Measurements from ENCODE around the gene HLTF.

DNA sequence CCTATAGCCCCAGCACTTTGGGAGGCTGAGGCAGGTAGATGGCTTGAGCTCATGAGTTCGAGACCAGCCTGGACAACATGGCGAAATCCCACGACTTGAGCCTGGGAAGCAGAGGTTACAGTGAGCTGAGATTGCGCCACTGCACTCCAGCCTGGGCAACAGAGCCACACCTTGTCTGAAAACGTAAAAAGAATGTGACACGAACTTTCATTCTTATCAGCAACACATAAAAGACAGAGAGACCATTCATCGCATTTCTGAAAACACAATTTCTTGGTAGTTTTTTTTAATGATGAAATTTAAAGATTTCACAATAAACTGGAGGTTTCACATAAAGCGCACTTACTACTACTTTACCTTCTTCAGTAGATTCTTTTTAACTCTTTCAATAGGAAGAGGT, 18.4 kb downstream of the HLTF start:
- TF ChIP-seq, protein P1, sequence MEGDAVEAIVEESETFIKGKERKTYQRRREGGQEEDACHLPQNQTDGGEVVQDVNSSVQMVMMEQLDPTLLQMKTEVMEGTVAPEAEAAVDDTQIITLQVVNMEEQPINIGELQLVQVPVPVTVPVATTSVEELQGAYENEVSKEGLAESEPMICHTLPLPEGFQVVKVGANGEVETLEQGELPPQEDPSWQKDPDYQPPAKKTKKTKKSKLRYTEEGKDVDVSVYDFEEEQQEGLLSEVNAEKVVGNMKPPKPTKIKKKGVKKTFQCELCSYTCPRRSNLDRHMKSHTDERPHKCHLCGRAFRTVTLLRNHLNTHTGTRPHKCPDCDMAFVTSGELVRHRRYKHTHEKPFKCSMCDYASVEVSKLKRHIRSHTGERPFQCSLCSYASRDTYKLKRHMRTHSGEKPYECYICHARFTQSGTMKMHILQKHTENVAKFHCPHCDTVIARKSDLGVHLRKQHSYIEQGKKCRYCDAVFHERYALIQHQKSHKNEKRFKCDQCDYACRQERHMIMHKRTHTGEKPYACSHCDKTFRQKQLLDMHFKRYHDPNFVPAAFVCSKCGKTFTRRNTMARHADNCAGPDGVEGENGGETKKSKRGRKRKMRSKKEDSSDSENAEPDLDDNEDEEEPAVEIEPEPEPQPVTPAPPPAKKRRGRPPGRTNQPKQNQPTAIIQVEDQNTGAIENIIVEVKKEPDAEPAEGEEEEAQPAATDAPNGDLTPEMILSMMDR (conservative IDR thresholded peaks at IDR 0.05 in 1 of 2, IDR thresholded peaks at IDR 0.05 in 1 of 2; ENCODE audit: low read depth in 1 of 2, low read length in 2 of 2) = no peak
- no peak for TF ChIP-seq EZH2 (IDR thresholded peaks at IDR 0.05; ENCODE audit: low read length, missing control alignments)
